Dermis microvascular lymphatic vessel endothelial cell (primary cell): ENCODE data around the gene ZNF561. TPM values are rescaled to one million over a fixed set of nuclear protein-coding genes. Genes with fewer than 3 reads are reported as not detected.
"Not testable (repeated sequence)": the region's sequence is repeated elsewhere in the genome, so short reads cannot be mapped to it uniquely, and the experiment has no call there.

ENCODE experiments used
- DNase-seq, 2 donors: peaks; one replicate each; pipeline versions ENCODE4 v3.0.0 to v3.0.0-alpha.2; 2010; ENCODE audit warnings: low read depth in 2 of 2
- total RNA-seq: library from RNA; depleted of rRNA; stranded (reverse); fragments of >200 nt; gene quantifications from 2 replicates; pipeline ENCODE4 v1.2.1, GENCODE V29; 2014

ZNF561 gene
- total RNA-seq, result 21.7 and 24.8 TPM in 2 replicates

DNA sequence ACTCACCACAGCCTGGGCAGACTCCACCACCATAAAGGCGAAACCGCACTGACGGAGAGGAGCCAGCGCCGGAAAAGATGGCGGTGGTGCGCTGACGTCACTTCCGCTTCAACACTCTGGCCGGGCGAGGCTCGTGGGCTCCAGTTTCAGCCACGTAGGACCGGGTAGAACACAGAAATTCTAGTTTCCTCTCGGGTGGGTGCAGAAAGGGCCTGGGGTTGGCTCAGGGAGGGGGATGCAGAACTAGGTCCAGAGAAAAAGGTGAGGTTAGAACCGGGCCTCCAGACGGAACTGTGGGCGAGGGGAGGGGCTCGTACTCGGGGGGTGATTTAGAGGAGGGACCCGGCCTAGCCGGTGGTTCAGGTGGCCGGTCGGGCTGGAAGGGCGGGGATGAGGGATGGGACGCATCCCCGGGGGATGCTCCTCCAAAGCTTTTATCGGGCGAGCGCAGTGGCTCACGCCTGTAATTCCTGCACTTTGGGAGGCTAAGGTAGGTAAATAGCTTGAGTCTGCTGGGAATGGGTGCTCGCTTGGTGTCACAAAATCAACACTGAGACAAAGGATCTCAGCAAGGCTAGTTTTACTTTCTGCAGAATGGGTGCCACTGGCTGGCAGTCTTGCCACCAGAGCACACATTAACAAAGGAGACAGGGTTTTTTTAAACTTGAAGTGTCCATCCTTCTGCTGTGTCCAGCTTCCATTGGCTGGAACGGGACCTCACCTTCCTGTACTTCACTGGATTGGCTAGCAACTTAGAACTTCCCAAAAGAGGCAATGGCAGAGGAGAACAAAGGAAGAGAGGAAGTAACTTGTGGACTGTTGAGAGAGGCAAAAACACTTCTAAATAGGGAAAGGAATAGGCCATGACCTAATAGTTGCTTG lies at the start of gene ZNF561:
ZNF561 (minus strand) TSS at position 77 of the 882 bp plus-strand sequence. CDS start 1,776 bp downstream, outside the sequence.
- DNase-seq, result peak; percentile 81 to 93

DNA sequence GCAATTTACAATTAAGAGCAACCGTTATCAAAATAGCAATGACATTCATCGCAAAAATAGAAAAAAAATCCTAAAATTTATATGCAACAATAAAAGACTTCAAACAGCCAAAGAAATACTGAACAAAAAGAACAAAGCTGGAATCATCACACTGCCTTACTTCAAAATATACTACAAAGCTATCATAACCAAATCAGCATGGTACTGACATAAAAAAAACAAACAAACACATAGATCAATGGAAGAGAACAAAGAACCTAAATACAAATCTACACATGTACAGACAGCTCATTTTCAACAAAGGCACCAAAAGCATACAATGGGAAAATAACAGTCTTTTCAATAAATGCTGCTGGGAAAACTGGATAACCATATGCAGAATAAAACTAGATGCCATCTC lies 47.5 kb upstream of the ZNF561 start:
- DNase-seq, result no peak

DNA sequence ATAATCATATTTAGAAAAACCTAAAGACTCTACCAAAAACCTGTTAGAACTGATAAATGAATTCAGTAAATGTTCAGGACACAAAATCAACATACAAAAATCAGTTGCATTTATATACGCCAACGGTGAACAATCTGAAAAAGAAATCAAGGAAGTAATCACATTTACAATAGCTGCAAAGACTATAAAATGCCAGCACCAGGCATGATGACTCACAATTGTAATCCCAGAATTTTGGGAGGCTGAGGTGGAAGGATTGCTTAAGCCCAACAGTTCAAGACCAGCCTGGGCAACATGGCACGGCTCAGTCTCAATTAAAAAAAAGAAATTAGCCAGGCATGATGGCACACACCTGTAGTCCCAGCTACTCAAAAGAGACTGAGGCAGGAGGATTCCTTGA lies 46.9 kb upstream of the ZNF561 start:
- no peak for DNase-seq

DNA sequence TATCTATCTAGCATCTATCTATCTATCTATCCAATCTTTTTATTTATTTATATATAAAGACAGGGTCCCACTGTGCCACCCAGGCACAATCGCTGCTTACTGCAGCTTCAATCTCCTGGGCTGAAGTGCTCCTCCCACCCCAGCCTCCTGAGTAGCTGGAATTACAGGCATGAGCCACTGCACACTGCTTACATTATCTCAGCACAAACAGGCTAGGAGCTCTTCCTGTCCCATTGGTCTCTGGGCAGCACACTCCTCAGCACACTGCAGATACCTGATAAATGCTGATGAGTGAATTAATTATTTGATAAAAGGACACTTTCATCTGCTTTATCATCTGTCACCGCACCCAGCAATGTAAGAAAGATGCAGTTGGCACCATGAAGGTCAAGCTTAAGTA lies 37.7 kb upstream of the ZNF561 start:
- no peak for DNase-seq

DNA sequence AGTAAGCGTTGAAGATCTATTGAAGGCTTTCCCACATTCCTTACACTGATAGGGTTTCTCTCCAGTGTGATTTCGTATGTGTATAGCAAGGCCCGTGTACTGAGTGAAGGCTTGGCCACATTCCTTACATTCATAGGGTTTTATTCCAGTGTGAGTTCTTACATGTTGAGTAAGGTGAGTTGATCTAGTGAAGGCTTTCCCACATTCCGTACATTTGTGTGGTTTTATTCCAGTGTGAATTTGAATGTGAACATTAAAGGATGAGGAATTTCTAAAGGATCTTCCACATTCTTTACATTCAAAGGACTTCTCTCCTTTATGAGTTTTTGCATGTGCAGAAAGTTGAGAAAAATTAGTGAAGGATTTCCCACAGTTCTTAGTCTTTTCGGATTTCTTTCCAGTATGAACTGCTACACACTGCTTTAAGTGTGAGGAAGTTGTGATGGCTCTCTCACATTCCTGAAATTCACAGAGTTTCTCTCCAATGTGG lies 32.1 kb upstream of the ZNF561 start:
- not testable (repeated sequence) for DNase-seq

DNA sequence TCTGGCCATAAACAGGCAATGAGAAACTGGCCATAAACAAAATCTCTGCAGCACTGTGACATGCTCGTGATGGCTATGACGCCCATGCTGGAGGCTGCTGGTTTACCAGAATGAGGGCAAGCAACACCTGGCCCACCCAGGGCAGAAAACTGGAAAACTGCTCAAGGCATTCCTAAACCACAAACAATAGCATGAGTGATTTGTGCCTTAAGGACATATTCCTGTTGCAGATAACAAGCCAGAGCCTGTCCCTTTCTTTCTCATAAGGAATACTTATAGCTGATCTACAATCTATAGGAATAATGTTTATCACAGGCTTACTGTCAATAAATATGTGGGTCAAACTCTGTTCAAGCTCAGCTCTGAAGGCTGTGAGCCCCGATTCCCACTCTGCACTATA lies 30.4 kb upstream of the ZNF561 start:
- not testable (repeated sequence) for DNase-seq

DNA sequence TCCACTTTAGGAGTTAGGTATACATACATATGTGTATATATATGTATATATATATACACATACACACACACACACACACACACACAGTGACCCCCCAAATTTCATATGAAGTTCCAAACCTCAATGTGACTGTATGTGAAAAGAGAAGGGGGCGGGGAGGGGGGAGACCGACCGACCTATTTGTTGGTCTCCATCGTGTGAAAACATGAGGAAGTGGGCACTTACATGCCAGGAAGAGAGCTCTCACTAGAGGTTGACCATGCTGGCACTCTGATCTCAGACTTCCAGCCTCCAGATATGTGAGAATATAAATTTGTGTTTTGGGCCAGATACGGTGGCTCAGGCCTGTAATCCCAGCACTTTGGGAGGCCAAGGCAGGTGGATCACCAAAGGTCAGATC lies 29.3 kb upstream of the ZNF561 start:
- no peak for DNase-seq

DNA sequence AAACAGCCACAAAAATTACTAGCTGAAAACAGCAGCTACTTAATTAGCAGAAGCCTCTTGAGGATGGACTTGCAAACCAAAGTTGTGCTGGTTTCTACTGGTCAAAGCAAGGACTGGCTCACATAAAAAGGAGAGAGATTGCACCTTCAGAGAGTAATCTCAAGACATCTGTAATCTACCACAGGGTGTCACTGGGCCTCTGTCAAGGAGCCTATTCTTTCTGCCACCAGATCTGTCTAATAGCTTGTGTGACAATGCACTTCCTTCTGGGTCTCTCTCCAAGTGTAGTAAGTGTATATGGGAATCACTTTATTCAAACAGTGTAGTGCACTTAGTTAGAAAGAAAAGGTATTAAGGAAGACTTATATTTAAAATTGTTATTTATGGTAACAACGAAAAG lies 24.4 kb upstream of the ZNF561 start:
- no peak for DNase-seq

DNA sequence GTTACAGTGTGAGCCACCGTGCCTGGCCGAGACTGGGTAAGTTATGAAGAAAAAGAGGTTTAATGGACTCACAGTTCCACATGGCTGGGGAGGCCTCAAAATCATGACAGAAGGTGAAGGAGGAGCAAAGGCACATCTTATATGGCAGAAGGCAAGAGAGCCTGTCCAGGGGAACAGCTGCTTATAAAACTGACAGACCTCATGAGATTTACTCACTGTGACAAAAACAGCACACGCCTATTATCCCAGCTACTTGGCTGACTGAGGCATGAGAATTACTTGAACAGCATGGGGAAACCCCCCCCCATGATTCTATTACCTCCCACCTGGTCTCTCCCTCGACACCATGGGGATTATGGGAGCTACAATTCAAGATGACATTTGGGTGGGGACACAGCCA lies 23.4 kb upstream of the ZNF561 start:
- DNase-seq, result no peak

DNA sequence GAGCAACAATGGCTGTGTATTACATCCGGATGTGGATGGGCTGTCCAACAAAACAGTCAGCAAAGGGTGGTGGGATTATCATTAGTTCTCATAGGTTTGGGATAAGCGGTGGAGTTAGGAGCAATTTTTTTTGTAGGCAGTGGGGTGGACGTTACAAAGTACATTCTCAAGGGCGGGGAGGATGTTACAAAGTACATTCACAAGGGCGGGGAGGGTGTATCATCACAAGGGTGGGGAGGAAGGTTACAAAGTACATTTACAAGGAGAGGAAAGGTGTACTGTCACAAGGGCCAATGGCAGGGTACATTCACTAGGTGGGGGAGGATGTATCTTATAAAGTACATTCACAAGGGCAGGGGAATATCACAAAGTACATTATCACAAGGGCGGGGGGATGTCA lies 20.8 kb upstream of the ZNF561 start:
- no peak for DNase-seq

- DNase-seq, result no peak
Observed at GRCh38 chr19:9640956-9641355, 19.9 kb upstream of the ZNF561 start.

- DNase-seq, result no peak
Observed at GRCh38 chr19:9636018-9636417, 15.0 kb upstream of the ZNF561 start.

DNA sequence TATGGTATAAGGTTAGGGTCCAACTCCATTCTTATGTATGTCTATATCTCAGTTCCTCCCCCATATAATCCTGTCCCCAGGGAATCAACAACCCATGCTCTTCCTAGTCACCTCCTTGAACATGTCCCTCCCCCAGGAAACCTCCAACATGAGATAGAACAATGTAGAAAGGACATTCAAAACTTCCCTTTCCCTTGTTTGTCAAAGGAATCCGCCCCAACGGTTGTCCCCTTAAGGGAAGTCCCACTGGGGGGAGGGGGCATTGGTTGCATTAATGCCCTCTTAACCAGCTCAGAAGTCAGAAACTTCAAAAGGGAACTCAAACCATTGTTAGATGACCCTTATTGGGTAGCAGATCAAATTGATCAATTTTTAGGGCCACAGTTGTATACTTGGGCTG lies 6.8 kb upstream of the ZNF561 start:
- no peak for DNase-seq

- DNase-seq, result peak in 1 of 2 donors; percentile 24
Observed at GRCh38 chr19:9622531-9622930, 1.5 kb upstream of the ZNF561 start.

GRCh38 chr19:9620842-9621155 lies 233 bp downstream of the ZNF561 start:
- no peak for DNase-seq

DNA sequence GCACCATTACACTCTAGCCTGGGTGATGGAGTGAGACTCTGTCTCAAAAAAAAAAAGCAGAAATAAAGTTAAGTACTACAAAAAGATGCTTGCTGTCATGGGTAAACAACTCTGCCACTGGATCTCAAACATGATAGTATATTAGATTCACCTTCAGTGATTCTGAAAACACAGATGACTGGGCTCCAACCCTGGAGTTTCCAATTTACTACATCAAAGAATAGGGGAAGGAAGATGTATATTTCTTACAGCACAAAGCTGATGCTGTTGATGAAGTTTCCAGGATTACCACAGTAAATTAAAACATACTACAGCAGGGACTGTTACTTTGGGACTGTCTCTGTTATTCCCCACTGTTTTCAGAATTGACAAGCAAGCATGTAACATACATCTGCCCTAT lies 5.2 kb downstream of the ZNF561 start:
- no peak for DNase-seq

DNA sequence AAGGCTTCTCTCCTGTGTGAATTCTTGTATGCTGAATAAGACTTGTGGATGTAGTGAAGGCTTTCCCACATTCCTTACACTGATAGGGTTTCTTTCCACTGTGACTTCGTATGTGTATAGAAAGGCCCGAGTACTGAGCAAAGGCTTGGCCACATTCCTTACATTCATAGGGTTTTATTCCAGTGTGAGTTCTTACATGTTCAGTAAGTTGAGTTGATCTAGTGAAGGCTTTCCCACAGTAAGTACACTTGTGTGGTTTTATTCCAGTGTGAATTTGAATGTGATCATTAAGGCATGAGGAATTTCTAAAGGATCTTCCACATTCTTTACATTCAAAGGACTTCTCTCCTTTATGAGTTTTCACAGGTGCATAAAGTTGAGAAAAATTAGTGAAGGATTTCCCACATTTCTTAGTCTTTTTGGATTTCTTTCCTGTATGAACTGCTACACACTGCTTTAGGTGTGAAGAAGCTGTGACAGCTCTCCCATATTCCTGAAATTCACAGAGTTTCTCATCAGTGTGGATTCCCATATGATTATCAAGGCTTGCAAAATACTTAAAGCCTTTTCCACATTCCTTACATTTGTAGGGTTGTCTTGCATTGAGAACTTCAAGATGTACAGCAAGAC lies 10.4 kb downstream of the ZNF561 start:
- DNase-seq, result no peak

DNA sequence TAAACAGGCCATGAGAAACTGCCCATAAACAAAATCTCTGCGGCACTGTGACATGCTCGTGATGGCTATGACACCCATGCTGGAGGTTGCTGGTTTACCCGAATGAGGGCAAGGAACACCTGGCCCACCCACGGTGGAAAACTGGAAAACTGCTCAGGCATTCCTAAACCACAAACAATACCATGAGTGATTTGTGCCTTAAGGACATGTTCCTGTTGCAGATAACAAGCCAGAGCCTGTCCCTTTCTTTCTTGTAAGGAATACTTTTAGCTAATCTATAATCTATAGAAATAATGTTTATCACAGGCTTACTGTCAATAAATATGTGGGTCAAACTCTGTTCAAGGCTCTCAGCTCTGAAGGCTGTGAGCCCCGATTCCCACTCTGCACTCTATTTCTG lies 12.1 kb downstream of the ZNF561 start:
- no peak for DNase-seq

DNA sequence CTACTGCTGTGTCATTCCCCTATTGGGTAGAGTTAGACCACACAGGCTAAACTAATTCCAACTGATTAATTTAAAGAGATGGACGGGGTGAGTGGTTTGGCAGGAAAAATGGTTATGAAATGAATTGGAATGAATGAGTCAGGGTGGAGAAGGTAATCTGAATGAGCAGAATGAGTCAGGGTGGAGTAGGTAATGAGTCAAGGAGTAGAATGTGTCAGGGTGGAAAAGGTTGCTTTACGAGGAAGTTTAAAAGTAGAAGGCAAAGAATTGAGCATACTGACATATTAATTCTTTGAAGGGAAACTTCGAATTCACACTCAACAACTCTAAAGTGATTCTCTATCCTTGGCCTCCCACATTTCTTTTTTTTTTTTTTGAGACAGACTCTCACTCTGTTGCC lies 24.0 kb downstream of the ZNF561 start:
- no peak for DNase-seq

- peak; percentile 72 to 75 for DNase-seq
Observed at GRCh38 chr19:9586764-9587163, 34.3 kb downstream of the ZNF561 start.

- DNase-seq, result peak; percentile 66 to 79
Observed at GRCh38 chr19:9584073-9584833, 36.8 kb downstream of the ZNF561 start, which contains the start of gene ZNF121. ZNF121 (minus strand) TSS chr19:9584504; CDS start chr19:9568097, 16,407 bp downstream.

DNA sequence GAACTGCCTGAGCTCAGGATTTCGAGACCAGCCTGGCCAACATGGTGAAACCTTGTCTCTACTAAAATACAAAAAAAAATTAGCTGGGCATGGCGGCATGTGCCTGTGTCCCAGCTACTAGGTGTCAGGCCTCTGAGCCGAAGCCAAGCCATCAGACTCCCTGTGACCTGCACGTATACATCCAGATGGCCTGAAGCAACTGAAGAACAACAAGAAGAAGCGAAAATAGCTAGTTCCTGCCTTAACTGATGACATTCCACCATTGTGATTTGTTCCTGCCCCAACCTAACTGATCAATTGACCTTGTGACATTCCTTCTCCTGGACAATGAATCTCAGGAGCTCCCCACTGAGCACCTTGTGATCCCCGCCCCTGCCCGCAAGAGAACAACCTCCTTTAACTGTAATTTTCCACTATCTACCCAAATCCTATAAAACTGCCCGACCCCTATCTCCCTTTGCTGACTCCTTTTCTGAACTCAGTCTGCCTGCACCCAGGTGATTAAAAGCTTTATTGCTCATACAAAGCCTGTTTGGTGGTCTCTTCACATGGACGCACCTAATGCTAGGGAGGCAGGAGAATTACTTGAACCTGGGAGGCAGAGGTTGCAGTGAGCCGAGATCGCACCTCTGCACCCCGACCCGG lies 38.8 kb downstream of the ZNF561 start:
- not testable (repeated sequence) for DNase-seq
